GM18867 (cell line): ENCODE measurements around the gene MACC1.

Experiments
- ATAC-seq: cut with Tn5 transposase; IDR thresholded peaks from one replicate; pipeline ENCODE4 v1.9.1; 2021; ENCODE audit warnings: mild to moderate bottlenecking, moderate library complexity; ENCODE audit not compliant: unreplicated experiment

MACC1 gene

GRCh38 chr7:20183086-20183485 is 34.1 kb downstream of the MACC1 start:
- ATAC-seq = no peak

GRCh38 chr7:20176578-20177242 is 40.5 kb downstream of the MACC1 start:
- ATAC-seq = no peak

GRCh38 chr7:20173828-20174227 is 43.4 kb downstream of the MACC1 start:
- no peak for ATAC-seq

- peak; percentile 60 for ATAC-seq
These were observed 44.3 kb downstream of the MACC1 start for GRCh38 chr7:20172736-20173334.

- ATAC-seq = no peak
These were observed 46.6 kb downstream of the MACC1 start for GRCh38 chr7:20170633-20171032.

- ATAC-seq = no peak
These were observed 52.1 kb downstream of the MACC1 start for GRCh38 chr7:20165146-20165510.

- ATAC-seq = no peak
These were observed 52.6 kb downstream of the MACC1 start for GRCh38 chr7:20164425-20165145.

- no peak for ATAC-seq
These were observed 54.5 kb downstream of the MACC1 start for GRCh38 chr7:20162665-20163064.

- ATAC-seq = no peak
These were observed 57.9 kb downstream of the MACC1 start for GRCh38 chr7:20159226-20159747.

- ATAC-seq = peak; percentile 65
These were observed 58.5 kb downstream of the MACC1 start for GRCh38 chr7:20158684-20159083.

GRCh38 chr7:20157456-20157855 is 59.7 kb downstream of the MACC1 start:
- no peak for ATAC-seq

- ATAC-seq = no peak
These were observed 63.2 kb downstream of the MACC1 start for GRCh38 chr7:20153999-20154398.

GRCh38 chr7:20153567-20153966 is 63.6 kb downstream of the MACC1 start:
- ATAC-seq = no peak

- ATAC-seq = no peak
These were observed 64.7 kb downstream of the MACC1 start for GRCh38 chr7:20152511-20152910.

- ATAC-seq = no peak
These were observed 65.3 kb downstream of the MACC1 start for GRCh38 chr7:20151708-20152456.

GRCh38 chr7:20146451-20146850 is 70.7 kb downstream of the MACC1 start:
- ATAC-seq = no peak

- ATAC-seq = no peak
These were observed 72.4 kb downstream of the MACC1 start for GRCh38 chr7:20144801-20145200.

GRCh38 chr7:20141666-20142065 is 75.5 kb downstream of the MACC1 start:
- peak; percentile 68 for ATAC-seq

- ATAC-seq = no peak
These were observed 76.2 kb downstream of the MACC1 start for GRCh38 chr7:20141002-20141345.

- no peak for ATAC-seq
These were observed 76.7 kb downstream of the MACC1 start for GRCh38 chr7:20140291-20141001.

- no peak for ATAC-seq
These were observed 80.5 kb downstream of the MACC1 start for GRCh38 chr7:20136647-20137046.
